HG03108 (cell line): Measurements from ENCODE around the gene PPP4R2.

Experiments
- ATAC-seq: cut with Tn5 transposase; IDR thresholded peaks from one replicate; pipeline ENCODE4 v1.9.1; 2021; ENCODE audit warnings: moderate library complexity; ENCODE audit not compliant: unreplicated experiment

Gene PPP4R2

GRCh38 chr3:72996473-72997333 lies at the start of gene PPP4R2:
Gene PPP4R2 (plus strand): TSS chr3:72996811. CDS start chr3:72997038, 227 bp downstream.
- ATAC-seq: peak; percentile 83

DNA sequence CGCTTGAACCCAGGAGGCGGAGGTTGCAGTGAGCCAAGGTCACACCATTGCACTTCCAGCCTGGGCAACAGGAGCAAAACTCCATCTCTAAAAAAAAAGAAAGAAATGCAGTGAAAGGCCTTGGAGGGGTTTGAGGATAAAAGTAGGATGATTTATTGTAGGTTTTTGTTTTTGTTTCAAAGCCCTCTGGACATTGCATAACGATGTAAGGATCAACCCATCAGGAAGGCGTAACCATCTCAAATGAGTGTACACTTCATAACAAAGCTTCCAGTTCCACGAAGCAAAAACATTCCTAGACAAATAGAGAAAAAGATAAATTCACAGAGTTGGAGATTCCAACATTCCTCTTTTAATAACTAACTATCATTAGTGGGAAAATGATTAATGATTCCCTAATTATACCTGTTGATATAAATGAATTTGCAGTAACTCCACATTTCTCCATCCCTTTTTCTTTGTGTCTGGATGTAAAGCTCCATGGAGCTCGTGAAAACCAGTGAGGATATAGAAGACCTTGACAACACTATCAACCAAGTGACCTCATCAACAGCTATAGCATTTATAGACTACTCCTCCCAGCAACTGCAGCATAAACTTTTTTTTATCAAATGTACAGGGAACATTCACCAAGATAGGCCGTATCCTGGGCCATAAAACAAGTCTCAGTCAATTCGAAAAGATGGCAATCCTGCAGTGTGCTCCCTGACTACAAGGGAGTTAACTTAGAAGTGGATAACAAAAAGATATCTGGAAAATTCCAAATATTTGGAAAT lies 48.7 kb upstream of the PPP4R2 start:
- no peak for ATAC-seq

DNA sequence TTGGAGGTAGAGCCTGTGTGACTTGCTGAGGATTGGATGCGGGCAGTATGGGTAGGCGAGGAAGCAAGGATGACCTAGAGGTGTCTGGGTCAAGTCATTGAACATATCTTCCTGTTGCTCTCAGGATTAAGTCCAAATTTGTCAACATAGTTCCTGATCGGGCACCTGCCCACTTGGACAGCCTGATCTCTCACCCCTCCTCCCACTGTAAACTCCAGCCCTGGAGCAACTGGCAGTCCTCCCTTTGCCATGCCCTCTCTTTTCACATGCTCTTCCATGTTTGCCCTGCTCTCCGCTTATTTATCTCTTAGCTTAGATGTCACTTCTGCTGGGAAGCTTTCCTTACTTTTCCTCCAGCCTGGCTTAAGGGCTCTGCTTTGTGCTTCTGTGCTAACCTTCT lies 47.6 kb upstream of the PPP4R2 start:
- no peak for ATAC-seq

- no peak for ATAC-seq
These were observed 46.2 kb upstream of the PPP4R2 start for GRCh38 chr3:72950372-72950771.

- ATAC-seq: no peak
These were observed 45.8 kb upstream of the PPP4R2 start for GRCh38 chr3:72950801-72951200.

DNA sequence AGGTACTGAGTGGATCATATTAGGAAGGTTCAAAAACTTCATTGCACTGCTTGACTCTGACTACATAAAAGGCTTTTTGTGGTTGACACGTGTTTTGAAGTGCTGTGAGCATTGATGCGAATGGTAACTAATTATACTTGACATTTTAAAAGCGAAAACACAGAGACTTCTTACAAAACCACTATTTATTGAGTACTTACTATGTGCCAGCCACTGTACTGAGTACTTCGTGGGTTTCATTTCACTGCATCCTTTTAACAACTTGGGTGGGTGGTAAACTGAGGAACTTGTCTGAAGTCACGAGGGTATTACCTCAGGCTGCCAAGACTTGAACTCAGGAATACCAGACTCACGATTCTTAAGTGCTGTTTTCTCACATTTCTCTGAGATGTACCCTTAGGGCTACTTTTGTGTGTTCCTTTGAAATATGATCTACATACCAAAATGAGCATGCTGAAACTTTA lies 45.3 kb upstream of the PPP4R2 start:
- ATAC-seq: no peak

DNA sequence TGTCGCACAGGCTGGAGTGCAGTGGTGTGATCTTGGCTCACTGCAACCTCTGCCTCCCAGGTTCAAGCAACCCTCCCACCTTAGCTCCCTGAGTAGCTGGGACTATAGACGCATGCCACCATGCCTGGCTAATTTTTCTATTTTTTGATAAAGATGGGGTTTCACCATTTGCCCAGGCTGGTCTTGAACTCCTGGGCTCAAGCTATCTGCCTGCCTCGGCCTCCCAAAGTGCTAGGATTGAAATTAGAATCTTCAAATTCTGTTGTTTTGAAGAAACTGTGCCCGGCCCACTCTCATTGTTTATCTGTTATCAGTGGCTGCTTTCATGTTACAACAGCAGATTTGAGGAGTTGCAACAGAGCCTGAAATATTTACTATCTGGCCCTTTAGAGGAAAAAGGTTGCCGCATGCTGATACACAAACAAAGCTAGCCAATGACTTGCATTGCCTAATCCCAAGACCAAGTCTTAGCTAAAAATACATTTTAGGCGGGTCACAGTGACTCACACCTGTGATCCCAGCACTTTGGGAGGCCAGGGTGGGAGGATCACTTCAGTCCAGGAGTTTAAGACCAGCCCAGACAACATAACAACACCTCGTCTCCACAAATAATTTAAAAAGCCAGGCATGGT lies 43.2 kb upstream of the PPP4R2 start:
- ATAC-seq: no peak

GRCh38 chr3:72957297-72957696 lies 39.3 kb upstream of the PPP4R2 start:
- no peak for ATAC-seq

DNA sequence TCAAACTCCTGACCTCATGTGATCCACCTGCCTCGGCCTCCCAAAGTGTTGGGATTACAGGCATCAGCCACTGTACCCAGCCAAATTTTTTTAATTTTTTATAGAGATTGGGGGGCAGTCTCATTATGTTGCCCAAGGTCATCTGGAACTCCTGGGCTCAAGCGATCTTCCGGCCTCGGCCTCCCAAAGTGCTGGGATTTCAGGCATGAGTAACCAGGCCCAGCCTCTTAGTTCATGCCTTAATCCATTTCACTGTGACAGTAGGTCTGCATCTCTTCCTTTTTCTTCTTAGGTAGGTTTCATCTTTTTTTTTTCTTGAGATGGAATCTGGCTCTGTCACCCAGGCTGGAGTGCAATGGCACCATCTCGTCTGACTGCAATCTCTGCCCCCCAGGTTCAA lies 37.3 kb upstream of the PPP4R2 start:
- no peak for ATAC-seq

DNA sequence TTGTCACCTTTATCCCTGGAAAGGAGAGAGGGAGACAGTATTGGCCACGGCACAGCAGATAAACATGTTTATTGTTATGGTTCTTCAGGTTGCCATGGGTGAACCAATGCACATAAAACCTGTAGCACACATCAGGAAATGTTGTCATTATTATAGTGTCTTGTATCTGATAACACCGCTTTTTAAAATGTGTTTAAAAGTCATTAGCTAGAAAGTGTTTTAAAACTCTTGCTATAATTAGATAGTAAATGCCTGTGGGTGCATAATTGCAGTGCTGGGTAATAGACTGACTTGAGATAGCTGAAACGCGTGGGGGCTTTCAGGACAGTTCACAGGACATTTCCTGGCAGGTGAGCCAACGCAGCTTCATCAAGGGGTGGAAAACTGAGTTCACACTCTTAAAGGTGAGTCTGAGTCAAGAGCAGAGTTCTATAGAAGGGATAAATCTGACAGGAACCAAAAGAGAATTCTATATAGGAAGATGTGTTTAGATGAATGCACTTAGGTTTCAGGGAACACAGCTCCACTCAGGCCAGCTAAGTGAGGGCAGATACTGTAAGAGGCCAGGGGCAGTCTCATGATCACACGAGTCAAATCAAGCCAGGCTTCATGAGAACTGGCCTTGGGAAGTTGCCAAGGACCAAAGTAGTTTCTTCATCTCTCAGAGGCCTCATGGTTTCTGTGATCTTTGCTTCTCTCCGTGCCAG lies 35.6 kb upstream of the PPP4R2 start:
- no peak for ATAC-seq

- ATAC-seq: no peak
These were observed 34.9 kb upstream of the PPP4R2 start for GRCh38 chr3:72961752-72962151.

- ATAC-seq: no peak
These were observed 34.3 kb upstream of the PPP4R2 start for GRCh38 chr3:72962317-72962716.

DNA sequence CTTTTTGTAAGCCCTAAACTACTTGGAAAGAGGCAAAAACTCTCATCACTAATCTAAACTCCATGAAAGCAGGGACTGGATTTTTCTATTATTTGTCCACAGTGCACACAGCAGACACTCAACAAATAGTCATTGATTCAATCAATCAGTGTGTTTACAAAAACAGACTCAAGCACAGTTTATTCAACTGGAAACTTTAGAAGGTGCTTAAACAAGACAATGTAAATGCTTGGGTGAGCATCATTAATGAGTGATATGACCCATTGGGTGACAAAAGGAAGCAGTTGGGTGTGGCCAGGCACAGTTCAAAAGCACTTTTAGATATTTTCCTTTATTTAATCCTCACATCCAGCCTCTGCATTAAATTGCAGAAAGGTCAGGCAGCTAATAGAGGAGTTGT lies 32.0 kb upstream of the PPP4R2 start:
- no peak for ATAC-seq

DNA sequence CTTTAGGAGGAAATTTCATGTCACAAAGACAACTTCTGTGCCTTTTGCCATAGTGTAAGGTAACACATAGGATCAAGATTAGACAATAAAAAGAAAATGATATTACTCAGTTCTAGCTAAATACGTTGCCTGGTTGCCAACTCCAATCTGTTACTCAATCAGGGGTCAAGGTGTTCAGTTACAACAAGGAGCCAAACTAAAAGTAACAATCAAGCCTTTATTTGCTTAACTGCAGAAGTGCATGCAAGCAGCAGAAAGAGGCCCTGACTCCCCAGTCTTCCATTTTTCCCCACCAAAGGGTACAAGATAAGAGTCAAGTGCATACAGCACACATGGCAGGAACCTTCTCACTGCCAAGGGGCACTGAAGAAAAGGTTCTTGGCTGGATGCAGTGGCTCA lies 28.3 kb upstream of the PPP4R2 start:
- ATAC-seq: no peak

- ATAC-seq: no peak
These were observed 26.8 kb upstream of the PPP4R2 start for GRCh38 chr3:72969766-72970165.

- ATAC-seq: no peak
These were observed 25.7 kb upstream of the PPP4R2 start for GRCh38 chr3:72970942-72971341.

GRCh38 chr3:72972706-72973030 lies 23.9 kb upstream of the PPP4R2 start:
- no peak for ATAC-seq

- ATAC-seq: no peak
These were observed 23.4 kb upstream of the PPP4R2 start for GRCh38 chr3:72973031-72973723.

- no peak for ATAC-seq
These were observed 22.8 kb upstream of the PPP4R2 start for GRCh38 chr3:72973786-72974185.

GRCh38 chr3:72974956-72975355 lies 21.7 kb upstream of the PPP4R2 start:
- no peak for ATAC-seq
